Mesenchymal stem cell (in vitro differentiated cells and primary cell): Measurements from ENCODE around the gene KRTAP4-3.

Source experiments
- DNase-seq: peaks from one replicate; pipeline ENCODE4 v3.0.0-alpha.2; 2013
- H2AFZ ChIP-seq: one replicate; pipeline ENCODE4 v1.6.1; 2013; ENCODE audit warnings: low read depth, mild to moderate bottlenecking, control low read depth, inconsistent platforms, low read length, moderate library complexity
- H2AK5ac ChIP-seq: 2 replicates; pipeline ENCODE4 v1.6.1; 2013; ENCODE audit warnings: low read length, moderate library complexity, mild to moderate bottlenecking, inconsistent platforms; ENCODE audit not compliant: severe bottlenecking
- H2BK120ac ChIP-seq: one replicate; pipeline ENCODE4 v1.6.1; 2013; ENCODE audit warnings: low read depth, mild to moderate bottlenecking, inconsistent platforms, low read length, moderate library complexity
- H2BK12ac ChIP-seq, 2 experiments: one replicate each; pipeline ENCODE4 v1.6.1; 2013; ENCODE audit warnings: inconsistent platforms in 2 of 2, low read length in 2 of 2, mild to moderate bottlenecking in 2 of 2, moderate library complexity in 2 of 2, control low read depth in 1 of 2
- H2BK15ac ChIP-seq: one replicate; pipeline ENCODE4 v1.6.1; 2013; ENCODE audit warnings: mild to moderate bottlenecking, low read depth, inconsistent platforms; ENCODE audit not compliant: poor library complexity, severe bottlenecking
- H2BK5ac ChIP-seq: 2 replicates; pipeline ENCODE4 v1.6.1; 2013; ENCODE audit warnings: low read depth, mild to moderate bottlenecking, low read length, control low read depth, inconsistent platforms; ENCODE audit not compliant: poor library complexity, severe bottlenecking
- H3K14ac ChIP-seq, 2 experiments: one replicate each; pipeline ENCODE4 v1.6.1; 2013; ENCODE audit warnings: inconsistent platforms in 2 of 2, low read length in 2 of 2, control low read depth in 1 of 2, mild to moderate bottlenecking in 1 of 2, moderate library complexity in 1 of 2
- H3K18ac ChIP-seq, 2 experiments: one replicate each; pipeline ENCODE4 v1.6.1; 2013; ENCODE audit warnings: inconsistent platforms in 2 of 2, low read length in 2 of 2, control low read depth in 1 of 2, low read depth in 1 of 2, mild to moderate bottlenecking in 1 of 2
- H3K23ac ChIP-seq, 2 experiments: one replicate each; pipeline ENCODE4 v1.6.1; 2013; ENCODE audit warnings: inconsistent platforms in 2 of 2, low read length in 2 of 2, mild to moderate bottlenecking in 2 of 2, moderate library complexity in 2 of 2, control low read depth in 1 of 2
- H3K27ac ChIP-seq: 2 replicates; pipeline ENCODE4 v1.5.1; 2013; ENCODE audit warnings: mild to moderate bottlenecking, moderate library complexity, low read length, control low read depth, inconsistent platforms; ENCODE audit not compliant: poor library complexity, severe bottlenecking
- H3K27me3 ChIP-seq, 2 experiments: 2 replicates each; pipeline versions ENCODE4 v1.6.1 to v1.7.0; 2013; ENCODE audit warnings: low read length in 2 of 2, mild to moderate bottlenecking in 2 of 2, moderate library complexity in 2 of 2, control low read depth in 1 of 2, inconsistent platforms in 1 of 2; ENCODE audit not compliant: control insufficient read depth in 1 of 2, insufficient read depth in 1 of 2
- H3K36me3 ChIP-seq, 2 experiments: 2 replicates each; pipeline versions ENCODE4 v1.6.1 to v1.7.0; 2013; ENCODE audit warnings: low read length in 2 of 2, control low read depth in 1 of 2, inconsistent platforms in 1 of 2, low read depth in 1 of 2, mild to moderate bottlenecking in 1 of 2; ENCODE audit not compliant: insufficient read depth in 2 of 2, control insufficient read depth in 1 of 2
- H3K4ac ChIP-seq, 2 experiments: one replicate each; pipeline ENCODE4 v1.6.1; 2013; ENCODE audit warnings: inconsistent platforms in 2 of 2, low read length in 2 of 2, mild to moderate bottlenecking in 2 of 2, moderate library complexity in 2 of 2, control low read depth in 1 of 2, low read depth in 1 of 2
- H3K4me1 ChIP-seq: 2 replicates; pipeline ENCODE4 v1.6.1; 2013; ENCODE audit warnings: low read depth, low read length, control low read depth; ENCODE audit not compliant: control insufficient read depth, insufficient read depth
- H3K4me2 ChIP-seq: 2 replicates; pipeline ENCODE4 v1.6.1; 2013; ENCODE audit warnings: low read length, mild to moderate bottlenecking, inconsistent platforms; ENCODE audit not compliant: poor library complexity, severe bottlenecking
- H3K4me3 ChIP-seq, 2 experiments: 2 replicates each; pipeline versions ENCODE4 v1.5.1 to v1.7.0; 2013; ENCODE audit warnings: low read length in 2 of 2, mild to moderate bottlenecking in 2 of 2, control low read depth in 1 of 2, low read depth in 1 of 2; ENCODE audit not compliant: insufficient read depth in 1 of 2
- H3K79me1 ChIP-seq: replicated peaks from 2 replicates; pipeline ENCODE4 v1.6.1; 2013; ENCODE audit warnings: mild to moderate bottlenecking, control low read depth, low read length, inconsistent platforms; ENCODE audit not compliant: poor library complexity, severe bottlenecking
- H3K9ac ChIP-seq: 2 replicates; pipeline ENCODE4 v1.7.0; 2013; ENCODE audit warnings: mild to moderate bottlenecking, low read length, moderate library complexity
- H3K9me3 ChIP-seq: 2 replicates; pipeline ENCODE4 v1.7.0; 2013; ENCODE audit warnings: mild to moderate bottlenecking, low read length; ENCODE audit not compliant: control insufficient read depth
- H4K8ac ChIP-seq: one replicate; pipeline ENCODE4 v1.6.1; 2013; ENCODE audit warnings: inconsistent platforms, mild to moderate bottlenecking, low read length, moderate library complexity
- H4K91ac ChIP-seq: one replicate; pipeline ENCODE4 v1.6.1; 2013; ENCODE audit warnings: mild to moderate bottlenecking, low read length, inconsistent platforms
- WGBS: methylation state at CpG from one replicate; pipeline ENCODE4 v1.1.7; 2013; ENCODE audit warnings: mixed read lengths; 5-methylcytosine and 5-hydroxymethylcytosine counted together

The KRTAP4-3 gene

DNA sequence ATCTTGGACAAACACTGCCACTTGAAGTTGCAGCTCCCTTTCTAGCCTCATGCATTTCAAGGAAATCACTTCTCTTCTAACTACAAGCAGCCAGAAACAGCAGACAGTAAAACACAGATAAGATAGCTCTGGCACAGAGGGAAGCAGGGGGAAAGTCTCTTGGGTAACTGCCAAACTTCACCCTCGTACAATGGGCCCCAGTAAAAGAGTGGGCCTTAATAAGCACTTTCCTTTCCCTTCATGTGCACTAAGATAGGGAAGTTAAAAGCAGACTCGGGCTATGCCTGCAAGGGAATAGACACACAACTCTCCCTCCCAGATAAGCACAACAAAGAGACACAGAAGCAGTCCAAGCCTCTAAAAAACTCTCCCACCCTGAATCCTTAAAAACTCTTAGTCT is 14.2 kb downstream of the KRTAP4-3 start:
- Histone ChIP-seq H3K36me3 (no peaks in the 10 kb centered on the region), H3K14ac (no peak overlapping the region), H2BK15ac (no peak overlapping the region), H3K27me3 (no peaks in the 10 kb centered on the region), H3K4me2 (no peak overlapping the region), H3K18ac (no peak overlapping the region), H2BK5ac (no peak overlapping the region), H2AK5ac (no peak overlapping the region), H3K9me3 (no peaks in the 10 kb centered on the region), H2BK12ac (no peak overlapping the region), H3K27ac (no peak overlapping the region), H3K23ac (no peak overlapping the region), H3K79me1 (no peaks in the 10 kb centered on the region), H3K4me1 (no peaks in the 10 kb centered on the region), H3K4ac (no peak overlapping the region), H3K4me3 (no peak overlapping the region), H2AFZ (no peak overlapping the region), H4K8ac (no peak overlapping the region), H3K9ac (no peak overlapping the region), H2BK120ac (no peak overlapping the region), H4K91ac (no peak overlapping the region)
- WGBS = 62% methylated on average over 2 of the region's 2 CpGs
- no peak for DNase-seq

DNA sequence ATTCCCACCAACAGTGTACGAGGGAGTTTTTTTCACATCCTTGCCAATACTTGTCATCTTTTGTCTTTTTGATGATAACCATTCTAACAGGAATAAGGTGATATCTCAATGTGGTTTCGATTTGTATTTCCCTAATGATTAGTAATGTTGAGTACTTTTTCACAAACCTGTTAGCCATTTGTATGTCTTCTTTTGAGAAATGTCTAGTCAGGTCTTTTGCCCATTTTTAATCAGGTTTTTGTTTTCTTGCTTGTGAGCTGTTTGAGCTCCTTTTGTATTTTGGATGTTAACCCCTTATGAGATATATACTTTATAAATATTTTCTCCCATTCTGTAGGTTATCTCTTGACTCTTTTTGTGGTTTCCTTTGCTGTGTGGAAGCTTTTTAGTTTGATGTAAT is 16.5 kb downstream of the KRTAP4-3 start:
- Histone ChIP-seq H3K4me3 (no peak overlapping the region), H2BK15ac (no peak overlapping the region), H3K18ac (no peak overlapping the region), H3K4ac (no peak overlapping the region), H3K9ac (no peak overlapping the region), H3K14ac (no peak overlapping the region), H4K91ac (no peak overlapping the region), H3K79me1 (no peaks in the 10 kb centered on the region), H2BK12ac (no peak overlapping the region), H2AFZ (no peak overlapping the region), H3K4me2 (no peak overlapping the region), H3K4me1 (no peaks in the 10 kb centered on the region), H2AK5ac (no peak overlapping the region), H3K9me3 (no peaks in the 10 kb centered on the region), H3K27ac (no peak overlapping the region), H2BK5ac (no peak overlapping the region), H3K27me3 (no peaks in the 10 kb centered on the region), H3K36me3 (no peaks in the 10 kb centered on the region), H2BK120ac (no peak overlapping the region), H4K8ac (no peak overlapping the region), H3K23ac (no peak overlapping the region)
- 86% methylated on average over 1 of the region's 2 CpGs for WGBS
- DNase-seq = no peak

DNA sequence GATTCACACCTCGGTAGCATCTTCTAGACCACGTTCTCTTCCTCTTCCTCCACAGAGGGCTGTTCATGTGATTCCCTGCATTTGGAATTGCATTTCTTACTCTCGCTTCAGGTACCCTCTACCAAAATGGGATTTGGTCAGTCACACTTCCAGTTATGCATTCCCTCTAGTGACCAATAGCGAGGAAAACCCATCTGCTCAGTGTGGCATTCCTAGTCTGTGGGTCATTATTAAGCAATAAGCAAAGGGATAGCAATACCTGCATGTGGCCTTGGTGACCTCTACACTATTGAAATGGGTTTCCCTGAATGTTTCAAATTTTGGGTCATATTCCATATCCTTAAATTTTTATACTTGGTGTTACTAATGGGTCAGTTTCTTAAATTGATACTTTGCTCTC is 18.0 kb downstream of the KRTAP4-3 start:
- no peaks in the 10 kb centered on the region for H3K4me1 ChIP-seq
- no peak overlapping the region for H2AK5ac ChIP-seq
- no peak overlapping the region for H3K23ac ChIP-seq
- WGBS = 89% methylated on average over 3 of the region's 4 CpGs
- no peaks in the 10 kb centered on the region for H3K79me1 ChIP-seq
- H2AFZ ChIP-seq = no peak overlapping the region
- no peak overlapping the region for H2BK15ac ChIP-seq
- no peak overlapping the region for H3K9ac ChIP-seq
- no peak overlapping the region for H3K27ac ChIP-seq
- H3K9me3 ChIP-seq = no peaks in the 10 kb centered on the region
- no peak overlapping the region for H2BK5ac ChIP-seq
- no peak overlapping the region for H3K4me3 ChIP-seq
- H3K4ac ChIP-seq = no peak overlapping the region
- no peak overlapping the region for H3K18ac ChIP-seq
- H3K27me3 ChIP-seq = no peaks in the 10 kb centered on the region
- no peak for DNase-seq
- no peak overlapping the region for H2BK120ac ChIP-seq
- no peak overlapping the region for H3K4me2 ChIP-seq
- no peak overlapping the region for H3K14ac ChIP-seq
- H2BK12ac ChIP-seq = no peak overlapping the region
- H4K91ac ChIP-seq = no peak overlapping the region
- no peaks in the 10 kb centered on the region for H3K36me3 ChIP-seq
- H4K8ac ChIP-seq = no peak overlapping the region

DNA sequence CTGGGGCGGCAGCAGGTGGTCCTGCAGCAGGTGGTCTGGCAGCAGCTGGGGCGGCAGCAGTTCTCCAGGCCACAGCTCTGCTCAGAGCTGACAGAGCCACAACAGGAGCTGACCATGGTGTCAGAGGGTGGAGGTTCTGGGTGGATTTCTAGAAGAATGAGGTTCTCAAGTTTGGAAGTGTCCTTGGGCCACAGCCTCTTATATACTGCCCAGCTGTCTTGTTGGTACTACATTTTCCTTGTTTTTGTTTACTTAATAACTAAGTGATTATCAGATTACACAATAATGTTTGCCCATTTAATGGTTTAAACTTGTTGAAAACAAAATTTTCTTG is 18.4 kb downstream of the KRTAP4-3 start, which contains the start of gene KRTAP4-5:
Gene KRTAP4-5, minus strand, starts transcription at position 174 of the 334 bp plus-strand sequence. Its CDS starts 58 bp downstream, at position 116.
- H3K27ac ChIP-seq = no peak within 1 kb of the TSS
- H3K23ac ChIP-seq = no peak within 1 kb of the TSS
- no peak within 1 kb of the TSS for H2BK120ac ChIP-seq
- H3K27me3 ChIP-seq = no peaks in the 10 kb centered on the region
- H3K4me1 ChIP-seq = no peaks in the 10 kb centered on the region
- no peak within 1 kb of the TSS for H3K14ac ChIP-seq
- WGBS = 47% methylated on average over 2 of the region's 2 CpGs
- H3K9me3 ChIP-seq = no peaks in the 10 kb centered on the region
- no peak within 1 kb of the TSS for H3K4me3 ChIP-seq
- H3K79me1 ChIP-seq = no peaks in the 10 kb centered on the region
- no peak within 1 kb of the TSS for H4K91ac ChIP-seq
- H3K9ac ChIP-seq = no peak within 1 kb of the TSS
- no peak within 1 kb of the TSS for H2BK15ac ChIP-seq
- H2BK12ac ChIP-seq = no peak within 1 kb of the TSS
- no peak within 1 kb of the TSS for H3K18ac ChIP-seq
- no peak within 1 kb of the TSS for H4K8ac ChIP-seq
- no peak within 1 kb of the TSS for H2AK5ac ChIP-seq
- no peak within 1 kb of the TSS for H3K4ac ChIP-seq
- H3K4me2 ChIP-seq = no peak within 1 kb of the TSS
- no peak for DNase-seq
- H3K36me3 ChIP-seq = no peaks in the 10 kb centered on the region
- H2BK5ac ChIP-seq = no peak within 1 kb of the TSS
- H2AFZ ChIP-seq = no peak within 1 kb of the TSS
